HG02970 (cell line): Measurements from ENCODE around the gene TBX1.

Experiments
- ATAC-seq: cut with Tn5 transposase; IDR thresholded peaks from one replicate; pipeline ENCODE4 v1.9.1; 2021; ENCODE audit warnings: mild to moderate bottlenecking, moderate library complexity, moderate number of reproducible peaks; ENCODE audit not compliant: unreplicated experiment, low FRiP score

TBX1 gene

GRCh38 chr22:19795617-19796008 is 35.0 kb downstream of the TBX1 start:
- no peak for ATAC-seq

- ATAC-seq: no peak
These were observed 35.6 kb downstream of the TBX1 start for GRCh38 chr22:19796160-19796559.

- no peak for ATAC-seq
These were observed 36.8 kb downstream of the TBX1 start for GRCh38 chr22:19797086-19798002.

- no peak for ATAC-seq
These were observed 37.6 kb downstream of the TBX1 start for GRCh38 chr22:19798003-19798665.

GRCh38 chr22:19798891-19799293 is 38.3 kb downstream of the TBX1 start:
- ATAC-seq: no peak

- ATAC-seq: no peak
These were observed 39.0 kb downstream of the TBX1 start for GRCh38 chr22:19799322-19800190.

GRCh38 chr22:19800306-19800705 is 39.7 kb downstream of the TBX1 start:
- ATAC-seq: no peak

- ATAC-seq: no peak
These were observed 40.2 kb downstream of the TBX1 start for GRCh38 chr22:19800761-19801244.

- ATAC-seq: no peak
These were observed 40.9 kb downstream of the TBX1 start for GRCh38 chr22:19801340-19802000.

GRCh38 chr22:19802001-19802893 is 41.7 kb downstream of the TBX1 start:
- no peak for ATAC-seq

- no peak for ATAC-seq
These were observed 42.5 kb downstream of the TBX1 start for GRCh38 chr22:19802894-19803735.

- no peak for ATAC-seq
These were observed 43.2 kb downstream of the TBX1 start for GRCh38 chr22:19803736-19804267.

- no peak for ATAC-seq
These were observed 45.2 kb downstream of the TBX1 start for GRCh38 chr22:19805821-19806212.

- ATAC-seq: no peak
These were observed 45.9 kb downstream of the TBX1 start for GRCh38 chr22:19806213-19807160.

GRCh38 chr22:19807161-19807913 is 46.8 kb downstream of the TBX1 start:
- no peak for ATAC-seq
